Mesodermal cell (in vitro differentiated cells): ENCODE measurements around the gene MTUS2.
"Not testable (repeated sequence)": the region's sequence is repeated elsewhere in the genome, so short reads cannot be mapped to it uniquely, and the experiment has no call there.

ENCODE experiments used
- H3K27ac ChIP-seq: 2 replicates; pipeline ENCODE4 v1.7.0; 2013; ENCODE audit warnings: mild to moderate bottlenecking, low read depth, low read length, moderate library complexity; ENCODE audit not compliant: severe bottlenecking
- H3K36me3 ChIP-seq: 2 replicates; pipeline ENCODE4 v1.7.1; 2013; ENCODE audit warnings: mild to moderate bottlenecking, low read length, moderate library complexity; ENCODE audit not compliant: control insufficient read depth, insufficient read depth
- H3K4me1 ChIP-seq: one replicate; pipeline ENCODE4 v1.7.1; 2013; ENCODE audit warnings: mild to moderate bottlenecking, low read length; ENCODE audit not compliant: insufficient read depth, control insufficient read depth, poor library complexity, severe bottlenecking
- H3K4me3 ChIP-seq: 2 replicates; pipeline ENCODE4 v1.7.0; 2013; ENCODE audit warnings: low read length, control low read depth, mild to moderate bottlenecking; ENCODE audit not compliant: insufficient read depth, poor library complexity, severe bottlenecking; ENCODE audit errors: extremely low read depth
- H3K9me3 ChIP-seq: 2 replicates; pipeline ENCODE4 v1.7.1; 2013; ENCODE audit warnings: mild to moderate bottlenecking, low read length, moderate library complexity; ENCODE audit not compliant: control insufficient read depth
- WGBS, 2 experiments: methylation state at CpG; one replicate each; pipeline ENCODE4 v1.1.5; 2013; ENCODE audit warnings: missing lambda C conversion rate in 2 of 2; ENCODE audit not compliant: insufficient coverage in 2 of 2; 5-methylcytosine and 5-hydroxymethylcytosine counted together

The MTUS2 gene

DNA sequence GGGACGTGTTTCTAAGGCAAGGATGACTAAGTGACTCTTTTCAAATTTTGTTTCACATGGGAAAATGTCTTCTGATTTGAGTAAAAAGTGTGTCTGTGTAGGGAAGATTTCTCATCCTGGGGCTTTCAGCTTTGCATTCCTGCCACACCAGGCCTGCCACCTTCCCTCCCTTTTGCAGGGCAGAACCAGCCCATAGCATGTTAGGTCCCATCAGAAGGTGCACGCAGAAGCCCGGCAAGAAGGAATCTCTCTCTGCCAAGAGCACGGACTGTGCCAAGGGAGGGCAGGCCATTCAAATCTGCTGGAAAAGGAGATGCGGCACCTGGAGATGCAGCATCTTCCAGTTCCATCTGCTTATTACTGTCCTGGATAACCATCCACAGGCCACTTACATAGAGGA is 563.3 kb downstream of the MTUS2 start:
- WGBS, 2 experiments = 69 to 75% methylated on average over 5 of the region's 5 CpGs
- no peaks in the 10 kb centered on the region for H3K36me3 ChIP-seq
- H3K4me1 ChIP-seq = no peaks in the 10 kb centered on the region
- peaks cover 6% of the 10 kb centered on the region for H3K9me3 ChIP-seq
- no peak overlapping the region for H3K4me3 ChIP-seq
- H3K27ac ChIP-seq = no peak overlapping the region

DNA sequence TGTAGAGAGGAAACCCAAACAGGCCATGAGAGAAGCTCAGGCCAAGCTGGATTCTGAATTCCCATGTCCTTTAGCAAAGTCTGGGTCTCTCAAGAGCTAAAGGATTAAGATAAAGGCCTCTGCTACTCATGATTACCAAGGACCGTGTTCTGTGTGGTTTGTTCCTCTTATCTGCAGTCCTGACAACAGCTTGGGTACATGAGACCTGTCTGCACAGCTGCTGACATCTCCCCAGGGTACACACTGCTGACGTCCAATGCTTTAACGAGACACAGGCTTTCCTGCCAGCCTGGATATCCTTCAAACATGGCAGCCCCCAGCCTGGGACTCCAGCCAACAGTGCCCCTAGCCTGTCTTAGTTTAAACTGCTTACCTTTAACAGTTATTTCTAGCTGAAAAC is 564.3 kb downstream of the MTUS2 start:
- 24 to 45% methylated on average over 3 of the region's 3 CpGs for WGBS, 2 experiments

DNA sequence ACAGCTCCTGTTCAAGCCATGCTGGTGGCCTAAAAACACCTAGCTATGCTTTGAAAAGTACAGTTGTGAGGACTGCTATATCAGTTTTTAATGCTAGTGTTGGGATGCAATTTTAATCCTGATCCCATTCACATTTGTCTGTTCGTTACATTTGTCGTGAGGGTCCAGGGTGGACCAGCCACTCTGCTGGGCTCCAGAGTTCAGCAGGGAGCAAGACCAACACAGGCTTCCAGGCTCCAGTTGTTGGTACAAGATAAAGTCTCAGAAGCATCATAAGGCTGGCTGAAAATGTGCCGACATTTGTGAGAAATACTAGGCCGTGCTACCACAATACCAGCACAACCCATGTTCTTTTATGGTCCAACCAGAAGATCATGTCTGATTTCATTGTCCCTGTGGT is 564.7 kb downstream of the MTUS2 start:
- Histone ChIP-seq H3K4me3 (no peak overlapping the region), H3K9me3 (peaks cover 5% of the 10 kb centered on the region), H3K27ac (no peak overlapping the region), H3K4me1 (no peaks in the 10 kb centered on the region), H3K36me3 (no peaks in the 10 kb centered on the region)
- 72 to 73% methylated on average over 3 to 4 of the region's 4 CpGs for WGBS, 2 experiments

More for the DNA sequence above, 564.3 kb downstream of the MTUS2 start:
- H3K4me3 ChIP-seq = no peak overlapping the region
- H3K36me3 ChIP-seq = no peaks in the 10 kb centered on the region
- no peak overlapping the region for H3K27ac ChIP-seq
- H3K9me3 ChIP-seq = peaks cover 5% of the 10 kb centered on the region
- no peaks in the 10 kb centered on the region for H3K4me1 ChIP-seq

DNA sequence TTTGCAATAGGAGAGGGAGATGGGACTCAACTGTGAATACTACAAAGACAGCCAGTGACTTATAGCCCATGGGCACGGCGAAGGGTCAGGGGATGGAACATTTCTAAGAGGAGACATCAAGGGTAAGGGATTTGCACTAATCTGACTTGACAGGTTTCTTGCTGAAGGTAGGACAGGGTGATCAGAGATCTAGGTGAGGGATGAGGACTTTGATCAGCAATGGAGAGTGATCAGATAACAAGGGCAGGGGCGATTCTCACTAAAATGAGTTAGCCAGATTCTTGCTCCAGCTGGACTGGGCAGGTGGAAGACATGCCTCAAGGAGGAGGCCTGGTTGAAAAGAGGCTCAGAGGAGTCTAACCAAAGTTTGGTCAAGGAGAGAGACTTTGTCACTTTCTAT is 566.1 kb downstream of the MTUS2 start:
- Histone ChIP-seq H3K9me3 (peaks cover 5% of the 10 kb centered on the region), H3K4me1 (no peaks in the 10 kb centered on the region), H3K4me3 (no peak overlapping the region), H3K27ac (no peak overlapping the region), H3K36me3 (no peaks in the 10 kb centered on the region)
- WGBS, 2 experiments = 50 to 68% methylated on average over 3 of the region's 3 CpGs

DNA sequence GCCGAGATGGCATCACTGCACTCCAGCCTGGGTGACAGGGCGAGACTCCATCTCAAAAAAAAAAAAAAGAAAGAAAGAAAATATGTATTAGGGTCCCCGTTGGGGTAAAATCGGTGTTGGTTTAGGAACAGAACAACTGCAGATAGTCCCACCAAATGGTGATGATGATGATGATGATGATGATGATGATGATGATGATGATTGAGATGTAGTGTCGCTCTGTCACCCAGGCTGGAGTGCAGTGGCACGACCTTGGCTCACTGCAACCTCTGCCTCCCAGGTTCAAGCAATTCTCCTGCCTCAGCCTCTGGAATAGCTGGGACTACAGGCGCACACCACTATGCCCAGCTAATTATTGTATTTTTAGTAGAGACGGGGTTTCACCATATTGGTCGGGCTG is 570.5 kb downstream of the MTUS2 start:
- H3K9me3 ChIP-seq, H3K4me3 ChIP-seq, H3K36me3 ChIP-seq, H3K27ac ChIP-seq, H3K4me1 ChIP-seq: not testable (repeated sequence)
- WGBS, 2 experiments = 90% methylated on average over 6 to 9 of the region's 9 CpGs

DNA sequence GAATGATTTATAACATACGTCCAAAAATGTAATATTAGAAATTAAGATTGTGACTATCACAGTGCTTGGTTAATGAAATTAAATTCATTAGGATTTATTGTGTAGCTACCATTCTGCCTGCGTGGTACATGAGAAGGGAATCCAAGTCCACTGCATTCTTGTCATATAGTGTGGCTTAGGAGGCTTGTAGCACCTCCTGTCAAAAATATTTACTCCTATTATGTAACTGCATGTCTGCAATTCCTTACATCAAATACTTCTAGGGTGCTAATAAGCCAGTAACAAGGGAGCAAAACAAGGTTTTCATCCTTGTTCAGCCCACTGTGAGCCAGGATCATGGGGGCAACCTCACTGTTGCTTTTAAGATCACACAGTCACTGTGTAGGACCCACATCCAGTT is 576.3 kb downstream of the MTUS2 start:
- no peaks in the 10 kb centered on the region for H3K4me1 ChIP-seq
- H3K4me3 ChIP-seq = no peak overlapping the region
- WGBS, 2 experiments = 83 to 100% methylated on average over 1 of the region's 2 CpGs
- no peaks in the 10 kb centered on the region for H3K9me3 ChIP-seq
- no peak overlapping the region for H3K27ac ChIP-seq
- H3K36me3 ChIP-seq = no peaks in the 10 kb centered on the region

DNA sequence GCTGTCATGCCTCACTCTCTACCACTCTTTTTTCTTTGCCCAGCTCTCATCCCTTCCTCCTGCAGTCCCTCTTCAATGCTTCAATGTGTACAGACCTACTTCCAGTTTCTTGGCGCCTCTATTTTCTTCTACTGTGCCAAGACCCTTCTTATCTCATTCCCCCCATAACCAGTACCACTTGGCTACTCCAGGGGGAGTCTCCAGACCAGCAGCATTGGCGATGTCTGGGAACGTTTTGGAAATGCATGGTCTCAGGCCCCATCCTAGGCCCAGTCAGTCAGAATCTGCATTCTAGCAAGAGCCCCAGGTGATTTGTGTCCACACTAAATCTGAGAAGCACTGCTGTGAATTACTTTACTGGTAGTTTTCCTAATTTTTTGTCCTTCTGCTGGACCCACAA is 577.1 kb downstream of the MTUS2 start:
- no peak overlapping the region for H3K27ac ChIP-seq
- H3K4me1 ChIP-seq = no peaks in the 10 kb centered on the region
- H3K4me3 ChIP-seq = no peak overlapping the region
- H3K9me3 ChIP-seq = no peaks in the 10 kb centered on the region
- no peaks in the 10 kb centered on the region for H3K36me3 ChIP-seq
- 50 to 74% methylated on average over 3 of the region's 3 CpGs for WGBS, 2 experiments

DNA sequence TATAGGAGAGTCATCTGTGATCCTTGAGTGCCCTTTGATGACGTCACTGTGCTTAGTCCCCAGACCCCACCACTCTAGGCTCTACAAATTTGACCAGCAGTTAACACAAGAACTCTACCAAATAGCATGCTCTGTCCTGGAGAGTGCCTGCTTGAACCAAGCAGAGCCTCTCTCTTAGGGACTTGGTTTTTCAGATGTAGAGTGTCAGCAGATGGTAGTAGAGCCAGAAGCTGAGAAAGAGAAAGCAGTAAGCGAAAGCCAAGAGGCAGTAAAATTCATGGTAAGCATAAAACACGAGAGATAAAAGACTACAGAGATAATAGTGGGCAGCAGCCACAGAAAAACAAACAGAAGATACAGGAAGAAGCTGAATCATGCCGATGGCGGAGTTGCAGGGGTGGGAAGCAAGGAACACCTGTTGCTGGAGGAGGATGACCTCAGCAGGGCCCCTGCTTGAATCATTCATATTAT is 582.1 kb downstream of the MTUS2 start:
- H3K9me3 ChIP-seq = no peaks in the 10 kb centered on the region
- H3K27ac ChIP-seq = no peak overlapping the region
- no peaks in the 10 kb centered on the region for H3K4me1 ChIP-seq
- no peaks in the 10 kb centered on the region for H3K36me3 ChIP-seq
- 79 to 84% methylated on average over 3 to 4 of the region's 5 CpGs for WGBS, 2 experiments
- H3K4me3 ChIP-seq = no peak overlapping the region

DNA sequence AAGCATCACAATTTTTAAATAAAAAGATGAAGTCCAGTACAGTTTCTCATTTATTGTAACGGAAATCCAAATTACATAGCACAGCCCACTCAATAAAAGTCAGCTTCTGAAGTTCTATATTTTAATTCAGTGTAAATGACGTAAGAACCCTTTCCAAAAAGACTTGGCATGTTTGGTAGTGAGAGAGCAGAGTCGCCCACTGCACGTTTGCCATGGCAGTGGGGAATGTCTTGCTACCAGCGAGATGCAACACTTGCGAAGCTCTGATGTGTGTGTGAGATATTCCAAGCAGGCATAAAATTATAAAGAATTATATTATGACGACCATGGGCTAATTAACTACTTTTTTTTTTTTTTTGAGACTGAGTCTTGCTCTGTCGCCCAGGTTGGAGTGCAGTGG is 585.3 kb downstream of the MTUS2 start:
- WGBS, 2 experiments = 83% methylated on average over 1 of the region's 8 CpGs; no CpG with 5 or more reads in 1 of the 2 experiments
- Histone ChIP-seq H3K36me3 (no peaks in the 10 kb centered on the region), H3K4me1 (no peaks in the 10 kb centered on the region)

DNA sequence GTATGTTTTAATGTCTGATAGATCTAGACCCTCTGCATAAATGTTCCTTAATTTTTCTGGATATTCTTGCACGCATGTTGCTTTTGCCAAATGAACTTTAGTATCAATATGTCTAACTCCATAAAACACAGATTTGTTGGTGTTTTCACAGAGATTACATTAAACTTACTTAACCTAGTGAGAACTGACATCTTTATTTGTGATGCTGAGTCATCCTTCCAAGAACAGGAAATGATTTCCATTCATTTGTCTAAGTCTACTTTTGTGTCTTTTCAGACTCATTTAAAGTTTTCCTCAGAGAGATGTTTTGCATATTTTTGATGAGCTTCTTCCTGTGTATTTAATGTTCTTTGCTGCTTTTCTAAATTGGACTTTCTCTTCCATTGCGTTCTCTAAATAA is 591.3 kb downstream of the MTUS2 start:
- no CpG with 5 or more reads among the region's 2 CpGs for WGBS, 2 experiments
- Histone ChIP-seq H3K4me1 (no peaks in the 10 kb centered on the region), H3K9me3 (peaks cover 5% of the 10 kb centered on the region), H3K36me3 (no peaks in the 10 kb centered on the region), H3K4me3 (no peak overlapping the region), H3K27ac (no peak overlapping the region)

More for the DNA sequence above, 585.3 kb downstream of the MTUS2 start:
- no peak overlapping the region for H3K4me3 ChIP-seq
- H3K27ac ChIP-seq = no peak overlapping the region
- no peaks in the 10 kb centered on the region for H3K9me3 ChIP-seq

DNA sequence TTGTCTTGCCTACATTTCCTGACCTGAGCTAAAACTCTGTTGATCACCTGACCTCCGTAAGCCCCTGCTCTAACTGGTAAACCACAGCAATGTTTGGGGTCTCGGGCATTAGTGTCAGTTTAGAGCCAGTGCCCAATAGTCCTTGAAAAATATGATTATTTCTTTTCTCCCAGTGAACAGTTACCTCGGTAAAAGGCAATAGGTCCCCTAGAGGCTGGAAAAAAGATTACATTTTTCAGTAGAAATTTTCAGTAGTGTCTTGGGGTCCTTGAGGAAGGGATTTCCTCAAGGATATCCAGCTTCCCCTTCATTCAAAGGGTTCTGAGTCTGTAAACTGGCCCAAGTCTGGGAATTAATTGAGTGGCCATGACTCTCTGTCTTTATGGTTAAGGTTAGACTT is 597.9 kb downstream of the MTUS2 start:
- Histone ChIP-seq H3K4me1 (no peaks in the 10 kb centered on the region), H3K4me3 (no peak overlapping the region), H3K36me3 (no peaks in the 10 kb centered on the region), H3K27ac (no peak overlapping the region), H3K9me3 (no peaks in the 10 kb centered on the region)
- WGBS, 2 experiments = 100% methylated on average over 1 of the region's 3 CpGs
